Measurements from ENCODE around the gene KCNK6.

DNA sequence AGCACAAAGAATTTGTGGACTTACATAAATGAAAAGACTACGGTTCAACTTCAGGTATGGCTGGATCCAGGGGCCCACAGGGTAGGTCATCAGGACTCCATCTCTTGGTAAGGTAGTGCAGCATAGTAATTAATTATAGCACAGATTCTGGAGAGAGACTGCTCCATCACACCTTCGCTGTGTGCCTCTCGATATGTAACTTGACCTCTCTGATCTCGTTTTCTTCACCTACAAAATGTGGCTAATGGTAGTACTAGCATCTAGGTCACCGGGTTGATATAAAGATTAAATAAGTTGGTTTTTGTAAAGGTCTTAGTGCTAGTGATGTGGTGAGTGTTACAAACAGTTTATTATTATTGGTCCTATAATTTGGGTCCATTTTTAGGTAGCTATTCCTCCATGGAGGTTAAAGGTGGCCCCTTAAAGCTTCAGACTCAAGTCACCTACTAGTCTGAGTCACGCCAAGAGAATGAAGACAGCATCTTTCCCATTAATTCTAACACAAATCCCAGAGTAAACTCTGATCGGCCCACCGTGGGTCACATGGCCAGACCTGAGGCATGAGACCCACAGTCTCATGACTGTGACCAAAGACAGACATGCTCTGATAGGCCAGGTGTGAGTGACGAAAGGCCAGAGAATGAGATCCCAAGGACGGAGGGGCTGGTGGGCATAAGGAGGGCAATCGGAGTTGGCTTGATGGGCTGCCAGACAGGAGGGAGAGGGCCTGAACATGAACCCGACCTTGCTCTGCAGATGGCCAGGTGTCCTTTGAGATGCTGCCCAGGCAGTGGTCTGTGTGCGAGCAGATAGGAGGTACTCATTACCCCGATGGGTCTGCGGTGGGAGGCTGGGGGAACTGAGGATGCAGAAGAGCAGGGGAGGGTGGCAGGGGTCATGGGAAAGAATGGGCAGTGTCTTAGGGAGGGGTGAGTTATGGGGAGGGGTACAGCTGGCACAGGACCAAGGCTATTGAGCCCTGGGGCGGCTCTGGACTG lies 36.4 kb downstream of the KCNK6 start:
- TF ChIP-seq, protein P1, sequence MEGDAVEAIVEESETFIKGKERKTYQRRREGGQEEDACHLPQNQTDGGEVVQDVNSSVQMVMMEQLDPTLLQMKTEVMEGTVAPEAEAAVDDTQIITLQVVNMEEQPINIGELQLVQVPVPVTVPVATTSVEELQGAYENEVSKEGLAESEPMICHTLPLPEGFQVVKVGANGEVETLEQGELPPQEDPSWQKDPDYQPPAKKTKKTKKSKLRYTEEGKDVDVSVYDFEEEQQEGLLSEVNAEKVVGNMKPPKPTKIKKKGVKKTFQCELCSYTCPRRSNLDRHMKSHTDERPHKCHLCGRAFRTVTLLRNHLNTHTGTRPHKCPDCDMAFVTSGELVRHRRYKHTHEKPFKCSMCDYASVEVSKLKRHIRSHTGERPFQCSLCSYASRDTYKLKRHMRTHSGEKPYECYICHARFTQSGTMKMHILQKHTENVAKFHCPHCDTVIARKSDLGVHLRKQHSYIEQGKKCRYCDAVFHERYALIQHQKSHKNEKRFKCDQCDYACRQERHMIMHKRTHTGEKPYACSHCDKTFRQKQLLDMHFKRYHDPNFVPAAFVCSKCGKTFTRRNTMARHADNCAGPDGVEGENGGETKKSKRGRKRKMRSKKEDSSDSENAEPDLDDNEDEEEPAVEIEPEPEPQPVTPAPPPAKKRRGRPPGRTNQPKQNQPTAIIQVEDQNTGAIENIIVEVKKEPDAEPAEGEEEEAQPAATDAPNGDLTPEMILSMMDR (conservative IDR thresholded peaks at IDR 0.05; ENCODE audit: low read depth in 2 of 2): no peak
- TF ChIP-seq CREB1 (CRISPR knock-in tag; IDR thresholded peaks at IDR 0.05; ENCODE audit: low read depth): no peak
- no peak for TF ChIP-seq EZH2 (IDR thresholded peaks at IDR 0.05; ENCODE audit: low read depth, unreplicated experiment)
- TF ChIP-seq POLR2AphosphoS5 (IDR thresholded peaks at IDR 0.05; ENCODE audit: low read depth): no peak
- TF ChIP-seq STAT1 (IDR thresholded peaks at IDR 0.05; ENCODE audit: unreplicated experiment): no peak
- no peak for TF ChIP-seq NANOG (IDR thresholded peaks at IDR 0.05; ENCODE audit: borderline replicate concordance)

All from GM23338 (cell line).